OCI-LY3 (cell line): Measurements from ENCODE around the gene AANAT.

Source experiments
- CTCF ChIP-seq: fragments of 200-600, 300-600 bp; sonication (generic); IDR thresholded peaks from 2 replicates; pipeline ENCODE4 v1.5.1; 2014; ENCODE audit warnings: antibody characterized with exemption, low read length, low read depth
- EZH2phosphoT487 ChIP-seq: fragments of 200-600 bp; shearing (Covaris generic); IDR thresholded peaks from 2 replicates; pipeline ENCODE4 v1.6.1; 2018; ENCODE audit warnings: antibody characterized with exemption, mixed run types, low read depth

GRCh38 chr17:76495663-76496400, 28.4 kb downstream of the AANAT start:
- TF ChIP-seq CTCF (no peak), EZH2phosphoT487 (no peak)
